HG03045 (cell line): ENCODE measurements around the gene PLXDC1.
"Not testable (repeated sequence)": the region's sequence is repeated elsewhere in the genome, so short reads cannot be mapped to it uniquely, and the experiment has no call there.

Source experiments
- ATAC-seq: cut with Tn5 transposase; IDR thresholded peaks from one replicate; pipeline ENCODE4 v1.9.1; 2021; ENCODE audit warnings: mild to moderate bottlenecking, moderate library complexity; ENCODE audit not compliant: unreplicated experiment

Gene PLXDC1

DNA sequence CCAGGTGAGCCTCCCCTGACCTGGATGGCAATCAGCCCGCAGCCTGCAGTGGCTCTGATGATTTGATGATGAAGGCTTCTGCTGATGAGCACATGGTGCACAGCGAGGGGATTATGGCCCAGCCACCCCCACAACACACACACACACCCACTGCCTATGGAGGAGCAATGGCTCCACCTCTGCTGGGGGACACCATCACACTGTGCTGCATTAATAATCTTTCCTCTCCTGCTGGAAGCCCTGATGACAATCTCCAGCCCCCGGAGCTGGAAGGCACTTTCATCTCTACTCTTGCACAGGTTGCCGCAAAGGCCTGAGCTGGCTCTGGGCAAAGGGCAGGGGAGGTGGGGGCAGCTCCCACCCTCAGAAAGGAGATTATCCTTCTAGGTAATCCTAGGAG, 79.9 kb downstream of the PLXDC1 start:
- no peak for ATAC-seq

DNA sequence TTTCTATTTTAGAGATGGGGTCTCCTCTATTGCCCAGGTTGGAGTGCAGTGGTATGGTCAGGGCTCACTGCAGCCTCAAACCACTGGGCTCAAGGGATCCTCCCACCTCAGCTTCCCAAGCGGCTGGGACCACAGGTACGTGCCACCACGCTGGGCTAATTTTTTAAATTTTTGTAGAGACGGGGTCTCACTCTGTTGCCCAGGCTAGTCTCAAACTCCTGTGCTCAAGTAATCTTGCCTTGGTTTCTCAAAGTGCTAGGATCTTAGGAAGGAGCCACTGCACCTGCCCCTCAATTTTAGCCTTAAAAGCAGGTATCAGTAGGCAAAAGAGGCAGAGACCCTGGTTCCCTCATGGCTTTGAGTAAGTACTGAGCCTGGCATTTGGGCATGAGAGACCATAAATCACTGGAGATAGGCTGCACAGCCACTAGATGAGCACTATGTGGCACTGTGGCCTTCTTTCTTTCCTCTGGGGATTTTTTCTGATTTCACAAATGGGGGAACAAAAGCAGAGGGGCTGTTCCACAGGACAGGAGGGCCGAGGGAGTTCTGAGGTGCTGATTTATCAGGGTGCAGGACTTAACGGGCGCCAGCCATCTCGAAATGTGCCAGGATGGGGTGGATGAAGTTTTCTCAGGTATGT, 82.2 kb downstream of the PLXDC1 start:
- ATAC-seq = no peak

- ATAC-seq = no peak
Measured at GRCh38 chr17:39064819-39065218, 86.6 kb downstream of the PLXDC1 start.

- no peak for ATAC-seq
Measured at GRCh38 chr17:39064374-39064773, 87.1 kb downstream of the PLXDC1 start.

DNA sequence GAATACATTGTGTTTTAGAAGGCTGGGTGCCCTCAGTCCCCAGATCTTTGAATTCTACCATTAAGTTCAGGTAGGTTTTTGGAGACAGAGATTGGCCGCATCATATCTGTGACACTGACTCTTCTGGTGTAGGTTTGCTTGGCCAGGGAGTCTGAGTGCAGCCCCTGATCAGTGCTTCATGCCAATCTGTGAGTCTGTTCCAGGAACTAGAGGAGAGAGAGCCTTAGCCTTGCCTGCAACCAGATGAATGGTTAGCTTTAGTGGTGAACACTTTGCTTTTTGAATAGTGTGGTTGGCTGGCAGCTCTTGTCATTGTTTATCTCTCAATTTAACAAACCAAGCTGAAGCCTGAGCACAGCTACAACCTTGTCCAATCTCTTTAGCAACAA, 87.8 kb downstream of the PLXDC1 start:
- ATAC-seq = no peak

DNA sequence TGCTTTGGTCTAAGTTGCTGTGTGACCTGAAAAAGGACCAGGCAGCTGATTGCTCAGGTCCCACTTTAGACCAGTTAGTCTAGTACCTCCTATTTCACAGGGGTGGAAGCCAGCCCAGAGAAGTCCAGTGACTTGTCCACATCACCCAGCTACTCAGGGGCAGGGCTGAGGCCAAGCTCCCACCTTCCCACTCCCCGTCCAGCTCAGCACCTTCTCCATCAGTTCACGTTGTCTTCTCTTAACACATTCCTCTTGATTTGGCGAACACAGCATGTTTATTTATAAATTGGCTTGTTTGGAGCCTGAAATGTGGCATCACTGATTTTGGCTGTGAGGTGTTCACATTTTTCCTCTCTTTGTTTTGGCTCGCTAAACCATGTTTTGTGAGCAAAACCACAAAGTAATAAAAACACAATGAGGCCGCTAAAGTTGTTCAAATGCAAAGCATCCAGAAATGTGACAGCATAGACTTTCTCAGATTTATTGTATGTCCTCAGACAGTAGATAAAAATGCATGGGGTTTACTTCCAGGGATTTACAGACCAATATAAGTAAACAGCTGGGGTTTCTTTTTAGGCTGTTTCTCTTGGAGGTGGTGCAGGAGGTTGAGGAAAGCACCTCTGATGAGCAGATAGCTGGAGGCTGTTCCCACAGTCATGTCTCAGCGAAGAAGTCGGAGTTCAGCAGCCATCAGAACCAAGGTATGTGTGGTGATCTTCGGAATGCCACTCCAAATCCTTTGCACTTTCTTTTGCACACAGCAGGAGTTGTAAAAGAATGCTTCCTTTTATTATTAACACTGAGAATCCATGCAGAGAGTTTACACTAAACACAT, 88.4 kb downstream of the PLXDC1 start:
- no peak for ATAC-seq

GRCh38 chr17:39058524-39058923, 92.9 kb downstream of the PLXDC1 start:
- ATAC-seq = no peak

DNA sequence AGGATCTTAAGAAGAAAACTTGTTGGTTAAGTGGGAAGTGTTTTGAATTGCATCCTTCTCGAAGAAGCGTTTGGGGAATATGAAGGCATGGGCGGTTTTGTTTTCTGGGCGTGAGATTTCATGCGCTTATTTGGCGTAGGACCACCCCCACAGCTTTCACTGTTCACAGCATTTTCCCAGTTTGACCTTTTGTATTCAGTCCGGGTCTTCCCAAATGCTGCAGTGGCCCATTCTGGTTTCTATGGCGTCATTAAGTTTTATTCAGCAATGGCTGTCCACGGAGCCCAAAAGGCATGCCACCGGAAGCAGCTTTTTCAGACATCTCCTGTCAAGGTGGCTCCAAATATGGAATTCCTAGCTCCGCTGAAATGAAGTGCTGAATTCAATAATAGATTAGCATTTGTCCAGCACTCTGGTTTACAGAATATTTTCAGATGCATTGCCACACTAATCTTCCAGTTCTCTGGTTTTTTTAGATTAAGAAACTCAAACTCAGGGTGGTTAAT, 93.7 kb downstream of the PLXDC1 start:
- ATAC-seq = no peak

- no peak for ATAC-seq
Measured at GRCh38 chr17:39054111-39054645, 97.3 kb downstream of the PLXDC1 start.

DNA sequence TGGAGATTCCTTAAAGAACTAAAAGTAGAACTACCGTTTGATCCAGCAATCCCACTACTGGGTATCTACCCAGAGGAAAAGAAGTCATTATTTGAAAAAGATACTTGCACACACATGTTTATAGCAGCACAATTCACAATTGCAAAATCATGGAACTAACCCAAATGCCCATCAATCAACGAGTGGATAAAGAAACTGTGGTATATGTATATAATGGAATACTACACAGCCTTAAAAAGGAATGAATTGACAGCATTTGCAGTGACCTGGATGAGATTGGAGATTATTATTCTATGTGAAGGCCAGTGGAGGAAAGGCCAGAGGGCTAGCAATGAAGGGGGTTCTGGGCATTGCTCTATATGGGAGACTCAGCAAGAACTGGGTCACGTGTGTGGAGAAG, 99.0 kb downstream of the PLXDC1 start:
- ATAC-seq = not testable (repeated sequence)

DNA sequence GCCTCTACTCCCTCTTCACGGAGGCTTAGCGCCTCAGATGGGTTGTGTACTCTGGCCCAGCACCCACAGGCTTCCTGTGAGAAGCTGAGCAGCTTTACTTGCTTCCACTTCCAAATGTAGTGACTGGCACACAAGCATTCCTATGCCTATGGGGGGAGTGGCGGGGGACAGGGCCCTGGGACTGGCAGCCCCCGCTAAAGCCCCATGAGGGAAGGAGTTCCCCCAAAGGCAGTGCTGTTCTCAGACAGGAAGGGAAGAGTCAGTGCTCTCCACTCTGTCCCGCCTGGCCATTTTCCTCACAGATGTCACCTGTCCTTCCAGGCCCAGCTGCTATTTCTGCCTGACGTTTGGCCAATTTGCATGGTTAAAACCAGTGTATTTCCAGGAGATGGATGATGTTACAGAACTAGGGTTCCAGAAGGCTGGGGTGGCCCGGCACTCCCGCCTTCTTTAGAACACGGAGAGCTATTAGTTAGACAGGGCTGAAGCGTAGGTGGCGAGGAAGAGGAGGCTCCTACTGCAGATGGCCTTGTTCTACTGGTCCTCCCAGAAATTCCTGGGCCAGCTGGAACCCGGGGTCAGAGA, 100.3 kb downstream of the PLXDC1 start:
- ATAC-seq = no peak

GRCh38 chr17:39045948-39046679, 105.3 kb downstream of the PLXDC1 start:
- no peak for ATAC-seq

- no peak for ATAC-seq
Measured at GRCh38 chr17:39036009-39036408, 115.4 kb downstream of the PLXDC1 start.

DNA sequence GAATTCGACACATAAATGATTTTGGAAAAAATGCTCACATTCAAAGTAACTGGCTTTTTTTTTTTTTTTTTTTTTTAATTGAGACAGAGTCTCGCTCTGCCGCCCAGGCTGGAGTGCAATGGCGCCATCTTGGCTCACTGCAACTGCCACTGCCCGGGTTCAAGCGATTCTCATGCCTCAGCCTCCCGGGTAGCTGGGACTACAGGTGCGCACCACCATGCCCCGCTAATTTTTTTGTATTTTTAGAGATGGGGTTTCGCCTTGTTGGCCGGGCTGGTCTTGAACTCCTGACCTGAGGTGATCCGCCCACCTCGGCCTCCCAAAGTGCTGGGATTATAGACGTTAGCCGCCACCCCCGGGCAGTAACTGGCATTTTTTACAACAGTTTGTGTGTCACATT, 115.9 kb downstream of the PLXDC1 start:
- ATAC-seq = not testable (repeated sequence)

DNA sequence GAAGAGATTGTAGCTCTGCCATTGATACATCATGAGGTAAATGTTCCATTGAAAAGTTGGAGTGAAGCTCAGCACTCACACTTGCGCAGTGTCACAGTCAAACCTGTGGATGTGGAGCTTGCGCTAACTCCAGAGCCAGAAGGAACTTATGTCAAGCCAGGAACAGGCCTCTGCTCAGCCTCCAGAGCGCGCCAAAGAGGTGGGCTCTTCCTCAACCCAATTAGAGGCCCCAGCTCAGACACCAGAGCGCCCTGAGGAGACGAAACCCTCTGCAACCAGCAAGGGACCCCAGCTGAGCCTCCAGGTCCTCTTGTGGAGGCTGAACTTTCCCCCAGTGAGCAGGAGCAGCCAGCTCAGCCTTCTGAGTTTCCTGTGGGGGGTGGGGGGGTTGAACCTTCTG, 122.7 kb downstream of the PLXDC1 start:
- ATAC-seq = no peak

- ATAC-seq = no peak
Measured at GRCh38 chr17:39027455-39028035, 123.9 kb downstream of the PLXDC1 start.

DNA sequence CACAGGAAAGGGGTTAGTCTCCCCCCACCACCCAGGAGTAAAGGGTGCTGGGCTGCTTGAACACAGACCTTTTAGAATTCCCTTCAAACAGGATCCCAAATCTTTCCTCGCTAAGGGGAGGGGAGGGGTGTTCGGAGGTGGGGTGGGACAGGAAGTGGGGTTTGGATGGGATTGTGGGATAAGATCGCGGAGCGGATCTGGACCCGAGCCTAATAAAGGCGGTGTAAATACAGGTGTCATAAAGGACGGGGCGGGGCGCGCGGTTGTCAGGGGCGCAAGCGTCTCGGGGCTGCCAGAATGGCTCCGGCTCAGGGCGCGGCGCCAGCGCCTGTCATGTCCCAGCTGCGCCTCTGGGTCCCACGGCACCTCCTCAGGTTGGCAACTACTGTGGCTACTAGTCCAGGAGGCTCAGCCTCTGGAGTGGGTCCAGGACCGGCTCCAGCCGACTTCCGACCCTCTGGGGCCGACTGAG, 124.4 kb downstream of the PLXDC1 start:
- ATAC-seq = no peak

DNA sequence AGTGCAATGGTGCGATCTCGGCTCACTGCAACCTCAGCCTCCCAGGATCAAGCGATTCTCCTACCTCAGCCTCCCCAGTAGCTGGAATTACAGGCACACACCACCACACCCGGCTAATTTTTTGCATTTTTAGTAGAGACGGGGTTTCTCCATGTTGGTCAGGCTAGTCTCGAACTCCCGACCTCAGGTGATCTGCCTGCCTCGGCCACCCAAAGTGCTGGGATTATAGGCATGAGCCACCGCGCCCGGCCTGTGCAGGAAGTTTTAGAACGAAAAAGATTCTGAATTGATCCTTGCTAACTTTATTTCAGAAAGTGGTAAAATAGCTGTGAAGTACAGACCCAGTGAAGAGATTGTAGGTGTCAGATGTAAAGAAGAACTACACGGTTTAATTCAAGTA, 125.1 kb downstream of the PLXDC1 start:
- ATAC-seq = not testable (repeated sequence)

DNA sequence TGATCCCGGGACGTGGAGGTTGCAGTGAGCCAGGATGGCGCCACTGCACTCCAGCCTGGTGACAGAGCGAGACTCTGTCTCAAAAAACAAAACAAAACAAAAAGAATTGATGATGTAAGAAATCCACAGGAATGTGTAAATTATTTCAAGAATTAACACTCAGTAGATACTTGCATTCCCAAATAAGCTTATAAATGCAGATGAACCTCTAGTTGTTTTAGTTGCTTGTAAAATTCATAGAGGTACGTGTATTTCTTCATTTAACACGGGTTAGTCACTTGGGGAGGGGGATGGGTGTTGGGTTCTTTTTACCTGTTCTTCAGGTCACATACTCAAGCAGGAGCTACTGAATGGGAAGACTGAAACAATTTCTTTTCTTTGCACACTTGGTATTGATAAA, 128.5 kb downstream of the PLXDC1 start:
- ATAC-seq = no peak

GRCh38 chr17:39020037-39020436, 131.4 kb downstream of the PLXDC1 start:
- ATAC-seq = not testable (repeated sequence)
